ENCODE data around the gene THSD4. TPM values are rescaled to one million over a fixed set of nuclear protein-coding genes. Genes with fewer than 3 reads are reported as not detected.

Gene THSD4
- total and polyA plus RNA-seq, 2 of the 8 experiments (the other 6 are each of a cell fraction or from before 2014, with no cell fraction given) = 2.5 to 6.2 TPM

GRCh38 chr15:71825021-71825730 lies 709.9 kb downstream of the THSD4 start:
- H2BK120ac ChIP-seq (replicated peaks; ENCODE audit: low read depth, low read length) = no peak overlapping the region
- H4K8ac ChIP-seq (ENCODE audit: extremely low read depth, insufficient read depth, low read length) = no peak overlapping the region
- peaks cover 9 to 21% of the 10 kb centered on the region in 2 experiments; a peak in 3 of 4 replicates for H3K9me3 ChIP-seq (ENCODE audit: insufficient read depth in 2 of 2, low read depth in 1 of 2, low read length in 1 of 2)
- no peak overlapping the region for H2AFZ ChIP-seq (ENCODE audit: low read length)
- H3K4me3 ChIP-seq (ENCODE audit: extremely low read depth in 1 of 4, insufficient read depth in 2 of 4, low read depth in 3 of 4, low read length in 4 of 4) = no peak overlapping the region
- no peak overlapping the region for H2AK5ac ChIP-seq (ENCODE audit: low read depth, low read length)
- no peaks in the 10 kb centered on the region for H3K27me3 ChIP-seq (replicated peaks in 1 of 4; ENCODE audit: control insufficient read depth in 3 of 4, extremely low read depth in 1 of 4, insufficient read depth in 3 of 4, low read length in 3 of 4)
- H3K4ac ChIP-seq (replicated peaks; ENCODE audit: insufficient read length, low read depth, low read length) = no peak overlapping the region
- H3K23ac ChIP-seq (ENCODE audit: insufficient read length) = no peak overlapping the region
- H3K4me2 ChIP-seq (ENCODE audit: insufficient read depth in 1 of 2, low read depth in 2 of 2, low read length in 2 of 2) = no peak overlapping the region
- ChIA-PET CTCF (ENCODE audit: partially characterized antibody) (interaction anchor here (0.9 to 1.2 kb wide), 3 partner anchors 22 to 161 kb away, joined by 3 read pairs; no protein-coding TSS in a partner anchor), POLR2A (ENCODE audit: partially characterized antibody) (no interaction called here)
- no peak overlapping the region for H2BK5ac ChIP-seq (ENCODE audit: low read depth, low read length)
- no peak overlapping the region for H3K9ac ChIP-seq (replicated peaks in 1 of 4; ENCODE audit: extremely low read depth in 1 of 4, low read depth in 3 of 4, low read length in 3 of 4)
- no peak overlapping the region for H4K91ac ChIP-seq (replicated peaks; ENCODE audit: insufficient read length, low read length)
- FAIRE-seq (no peak), DNase-seq (ENCODE audit: low read depth in 1 of 2, low spot score in 2 of 2) (no peak)
- H2BK15ac ChIP-seq (ENCODE audit: low read length) = no peak overlapping the region
- H3K4me1 ChIP-seq (replicated peaks in 1 of 4; ENCODE audit: control insufficient read depth in 3 of 4, insufficient read depth in 4 of 4, low read length in 3 of 4) = peaks cover 0 to 12% (median 7%) of the 10 kb centered on the region in 4 experiments; a peak in 4 of 7 replicates
- no peak overlapping the region for H3K14ac ChIP-seq (ENCODE audit: insufficient read length)
- no peaks in the 10 kb centered on the region for H4K20me1 ChIP-seq (replicated peaks in 1 of 2; ENCODE audit: control insufficient read depth in 1 of 2, insufficient read depth in 2 of 2, low read length in 2 of 2)
- H4K5ac ChIP-seq (ENCODE audit: insufficient read length, low read depth, low read length) = no peak overlapping the region
- no peak overlapping the region for H2BK20ac ChIP-seq (ENCODE audit: low read length)
- no peaks in the 10 kb centered on the region for H3K23me2 ChIP-seq (ENCODE audit: low read depth, low read length)
- H3K56ac ChIP-seq (replicated peaks; ENCODE audit: insufficient read length, low read depth, low read length) = no peak overlapping the region
- no peaks in the 10 kb centered on the region for H3K79me2 ChIP-seq (ENCODE audit: control insufficient read depth in 1 of 2, insufficient read depth in 2 of 2, low read length in 2 of 2)
- no peak overlapping the region for H2BK12ac ChIP-seq (ENCODE audit: low read depth, low read length)
- no peak overlapping the region for H3K18ac ChIP-seq (ENCODE audit: extremely low read depth, low read length)
- peaks cover 0 to 22% (median 7%) of the 10 kb centered on the region in 4 experiments; a peak in 3 of 8 replicates for H3K36me3 ChIP-seq (ENCODE audit: control insufficient read depth in 2 of 4, insufficient read depth in 4 of 4, low read length in 3 of 4)
- H3K79me1 ChIP-seq (ENCODE audit: low read depth, low read length) = no peaks in the 10 kb centered on the region
- no peak overlapping the region for H3K27ac ChIP-seq (ENCODE audit: low read depth, low read length)
- WGBS, 2 experiments (ENCODE audit: extremely low coverage in 1 of 2, insufficient coverage in 1 of 2, insufficient read length in 1 of 2, insufficient replicate concordance in 2 of 2, low coverage in 1 of 2, low lambda C conversion rate in 2 of 2, missing lambda C conversion rate in 1 of 2) = 81% methylated on average over 4 of the region's 4 CpGs; no CpG with 5 or more reads in 1 of the 2 experiments
- TF ChIP-seq EZH2 (IDR thresholded peaks at IDR 0.05; ENCODE audit: low read depth, low read length, severe bottlenecking) (no peak), CEBPB (IDR thresholded peaks at IDR 0.05; ENCODE audit: low read depth, low read length) (no peak), SP1 (IDR thresholded peaks at IDR 0.05; ENCODE audit: low read depth, low read length) (no peak), SIX5 (IDR thresholded peaks at IDR 0.05; ENCODE audit: low read depth, low read length) (no peak), CBX5 (IDR thresholded peaks at IDR 0.05; ENCODE audit: low read depth, low read length) (no peak), SAP30 (IDR thresholded peaks at IDR 0.05; ENCODE audit: insufficient read depth, insufficient replicate concordance, low read length) (no peak), SP2 (IDR thresholded peaks at IDR 0.05; ENCODE audit: low read length) (no peak), CHD2 (IDR thresholded peaks at IDR 0.05; ENCODE audit: low read length) (no peak), GTF2F1 (IDR thresholded peaks at IDR 0.05; ENCODE audit: borderline replicate concordance, low read depth, low read length) (no peak), PHF8 (conservative IDR thresholded peaks at IDR 0.05; ENCODE audit: low read depth, low read length) (no peak), BRCA1 (IDR thresholded peaks at IDR 0.05; ENCODE audit: low read depth, low read length) (no peak), JUND (IDR thresholded peaks at IDR 0.05; ENCODE audit: low read length) (no peak), SIN3A (conservative IDR thresholded peaks at IDR 0.05 in 1 of 2, IDR thresholded peaks at IDR 0.05 in 1 of 2; ENCODE audit: low read depth in 1 of 2, low read length in 2 of 2) (no peak)

Data from H1 (cell line).